SK-N-SH treated with all-trans-retinoic acid at 6 μM for 48 hours (cell line): ENCODE measurements around the gene ATG2A.

Experiments
- ATAC-seq: fragments of 200-7000 bp; cut with Tn5 transposase; 3 replicates; pipeline ENCODE4 v1.9.1; 2020; ENCODE audit warnings: mild to moderate bottlenecking, moderate library complexity
- ARNTL ChIP-seq: fragments of 450-650 bp; formaldehyde crosslinking; IDR thresholded peaks from 2 replicates; pipeline ENCODE4 v1.5.0; 2020; ENCODE audit warnings: low read depth, mild to moderate bottlenecking, moderate library complexity, borderline replicate concordance
- BACH2 ChIP-seq: fragments of 250-450 bp; sonication (Bioruptor Pico); IDR thresholded peaks from 2 replicates; pipeline ENCODE4 v1.9.0; 2021; ENCODE audit warnings: mild to moderate bottlenecking, borderline replicate concordance
- ESRRG ChIP-seq: fragments of 250-450 bp; sonication (Bioruptor Pico); IDR thresholded peaks from 2 replicates; pipeline ENCODE4 v1.6.1; 2021; ENCODE audit warnings: mild to moderate bottlenecking
- GLIS3 ChIP-seq: fragments of 250-450 bp; sonication (Bioruptor Pico); IDR thresholded peaks from 2 replicates; pipeline ENCODE4 v1.5.0; 2020; ENCODE audit warnings: mild to moderate bottlenecking, moderate library complexity
- ISL1 ChIP-seq: fragments of 250-450 bp; sonication (Bioruptor Pico); IDR thresholded peaks from 2 replicates; pipeline ENCODE4 v2.1.2; 2022; ENCODE audit warnings: mild to moderate bottlenecking, moderate library complexity
- OSR1 ChIP-seq: fragments of 250-450 bp; sonication (Bioruptor Pico); IDR thresholded peaks from 2 replicates; pipeline ENCODE4 v1.8.0; 2022; ENCODE audit warnings: moderate library complexity, mild to moderate bottlenecking, inconsistent platforms
- PATZ1 ChIP-seq: fragments of 250-450 bp; sonication (Bioruptor Pico); IDR thresholded peaks from 2 replicates; pipeline ENCODE4 v1.8.0; 2020; ENCODE audit warnings: mild to moderate bottlenecking, moderate library complexity, borderline replicate concordance
- SNAI2 ChIP-seq: fragments of 250-450 bp; sonication (Bioruptor Pico); IDR thresholded peaks from 2 replicates; pipeline ENCODE4 v1.5.0; 2020; ENCODE audit warnings: mild to moderate bottlenecking, moderate library complexity
- TSHZ2 ChIP-seq: fragments of 250-450 bp; sonication (Bioruptor Pico); IDR thresholded peaks from 2 replicates; pipeline ENCODE4 v1.5.0; 2020; ENCODE audit warnings: mild to moderate bottlenecking, moderate library complexity
- ZC3H10 ChIP-seq: fragments of 250-450 bp; sonication (Bioruptor Pico); IDR thresholded peaks from 2 replicates; pipeline ENCODE4 v1.5.1; 2021; ENCODE audit warnings: mild to moderate bottlenecking, moderate library complexity
- ZFP3 ChIP-seq: fragments of 250-450 bp; sonication (Bioruptor Pico); IDR thresholded peaks from 2 replicates; pipeline ENCODE4 v1.5.0; 2020; ENCODE audit warnings: mild to moderate bottlenecking, moderate library complexity
- ZFP30 ChIP-seq: fragments of 450-650 bp; formaldehyde crosslinking; IDR thresholded peaks from 2 replicates; pipeline ENCODE4 v1.5.0; 2022; ENCODE audit warnings: mild to moderate bottlenecking, moderate library complexity
- ZNF565 ChIP-seq: fragments of 450-650 bp; formaldehyde crosslinking; conservative IDR thresholded peaks from 2 replicates; pipeline ENCODE4 v1.5.0; 2020; ENCODE audit warnings: low read depth, mild to moderate bottlenecking, moderate library complexity
- ZNF8 ChIP-seq: fragments of 450-650 bp; formaldehyde crosslinking; IDR thresholded peaks from 2 replicates; pipeline ENCODE4 v1.5.0; 2020; ENCODE audit warnings: mild to moderate bottlenecking, moderate library complexity
- TF ChIP-seq, protein P1 (sequence below): fragments of 250-450 bp; sonication (Bioruptor Pico); IDR thresholded peaks from 2 replicates; pipeline ENCODE4 v1.8.0; 2021; ENCODE audit warnings: low read depth, mild to moderate bottlenecking, moderate library complexity, borderline replicate concordance
- TF ChIP-seq, protein P2 (sequence below): fragments of 250-450 bp; sonication (Bioruptor Pico); IDR thresholded peaks from 2 replicates; pipeline ENCODE4 v1.5.1; 2020; ENCODE audit warnings: low read depth, mild to moderate bottlenecking, moderate library complexity
- TF ChIP-seq, protein P3 (sequence below): fragments of 250-450 bp; sonication (Bioruptor Pico); IDR thresholded peaks from 2 replicates; pipeline ENCODE4 v1.5.1; 2021; ENCODE audit warnings: mild to moderate bottlenecking, moderate library complexity

ATG2A gene

DNA sequence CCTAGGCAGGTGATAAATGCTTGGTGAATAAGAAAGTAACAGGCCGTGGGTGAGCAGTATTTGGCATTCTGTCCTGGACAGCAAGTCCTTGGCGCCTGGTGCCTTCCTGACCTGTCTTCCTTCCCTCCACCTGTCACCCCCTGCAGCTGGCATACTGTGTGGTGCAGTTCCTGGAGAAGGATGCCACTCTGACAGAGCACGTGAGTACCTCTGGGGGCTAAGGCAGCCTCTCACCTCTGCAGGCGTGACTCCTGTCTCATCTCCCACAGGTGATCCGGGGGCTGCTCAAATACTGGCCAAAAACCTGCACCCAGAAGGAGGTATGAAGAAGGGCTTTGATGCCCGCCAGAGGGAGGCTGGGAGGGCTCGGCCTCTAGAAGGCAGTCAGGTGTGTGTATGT lies 14.3 kb upstream of the ATG2A start (continued):
- TF ChIP-seq, protein P1, sequence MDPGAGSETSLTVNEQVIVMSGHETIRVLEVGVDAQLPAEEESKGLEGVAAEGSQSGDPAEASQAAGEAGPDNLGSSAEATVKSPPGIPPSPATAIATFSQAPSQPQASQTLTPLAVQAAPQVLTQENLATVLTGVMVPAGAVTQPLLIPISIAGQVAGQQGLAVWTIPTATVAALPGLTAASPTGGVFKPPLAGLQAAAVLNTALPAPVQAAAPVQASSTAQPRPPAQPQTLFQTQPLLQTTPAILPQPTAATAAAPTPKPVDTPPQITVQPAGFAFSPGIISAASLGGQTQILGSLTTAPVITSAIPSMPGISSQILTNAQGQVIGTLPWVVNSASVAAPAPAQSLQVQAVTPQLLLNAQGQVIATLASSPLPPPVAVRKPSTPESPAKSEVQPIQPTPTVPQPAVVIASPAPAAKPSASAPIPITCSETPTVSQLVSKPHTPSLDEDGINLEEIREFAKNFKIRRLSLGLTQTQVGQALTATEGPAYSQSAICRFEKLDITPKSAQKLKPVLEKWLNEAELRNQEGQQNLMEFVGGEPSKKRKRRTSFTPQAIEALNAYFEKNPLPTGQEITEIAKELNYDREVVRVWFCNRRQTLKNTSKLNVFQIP (CRISPR knock-in tag) = no peak

- no peak for ATAC-seq
- no peak for TF ChIP-seq ISL1 (CRISPR knock-in tag)
- TF ChIP-seq TSHZ2 (CRISPR knock-in tag) = no peak
- TF ChIP-seq OSR1 = no peak
- TF ChIP-seq ARNTL (CRISPR knock-in tag) = no peak
- no peak for TF ChIP-seq ZFP30 (CRISPR knock-in tag)
- TF ChIP-seq ZNF8 (CRISPR knock-in tag) = no peak
- TF ChIP-seq, protein P1 (CRISPR knock-in tag) = no peak
- TF ChIP-seq ESRRG (CRISPR knock-in tag) = no peak
These were observed 13.3 kb upstream of the ATG2A start for GRCh38 chr11:64930340-64930739.

DNA sequence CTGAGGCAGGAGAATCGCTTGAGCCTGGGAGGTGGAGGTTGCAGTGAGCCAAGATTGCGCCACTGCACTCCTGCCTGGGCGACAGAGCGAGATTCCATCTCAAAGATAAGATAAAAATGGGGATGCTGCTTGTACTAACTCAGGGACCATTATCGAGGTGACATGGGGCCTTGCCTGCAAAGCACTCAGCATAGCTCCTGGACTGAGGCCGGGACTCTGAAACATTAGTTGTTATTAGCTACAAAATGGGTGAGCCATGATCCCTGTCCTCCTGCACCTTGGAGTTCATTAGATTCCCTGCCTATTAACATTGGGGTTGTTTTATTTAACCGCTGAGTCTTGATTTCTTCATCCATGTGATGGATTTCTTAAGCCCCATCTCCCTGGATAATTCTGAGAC lies 12.6 kb upstream of the ATG2A start:
- ATAC-seq = no peak
- TF ChIP-seq ZNF565 (CRISPR knock-in tag) (no peak), ZFP30 (CRISPR knock-in tag) (no peak), ZFP3 (CRISPR knock-in tag) (no peak), ESRRG (CRISPR knock-in tag) (no peak), GLIS3 (CRISPR knock-in tag) (no peak), SNAI2 (CRISPR knock-in tag) (no peak), ZC3H10 (no peak)
- TF ChIP-seq, protein P1 (CRISPR knock-in tag) = no peak
- TF ChIP-seq, protein P2, sequence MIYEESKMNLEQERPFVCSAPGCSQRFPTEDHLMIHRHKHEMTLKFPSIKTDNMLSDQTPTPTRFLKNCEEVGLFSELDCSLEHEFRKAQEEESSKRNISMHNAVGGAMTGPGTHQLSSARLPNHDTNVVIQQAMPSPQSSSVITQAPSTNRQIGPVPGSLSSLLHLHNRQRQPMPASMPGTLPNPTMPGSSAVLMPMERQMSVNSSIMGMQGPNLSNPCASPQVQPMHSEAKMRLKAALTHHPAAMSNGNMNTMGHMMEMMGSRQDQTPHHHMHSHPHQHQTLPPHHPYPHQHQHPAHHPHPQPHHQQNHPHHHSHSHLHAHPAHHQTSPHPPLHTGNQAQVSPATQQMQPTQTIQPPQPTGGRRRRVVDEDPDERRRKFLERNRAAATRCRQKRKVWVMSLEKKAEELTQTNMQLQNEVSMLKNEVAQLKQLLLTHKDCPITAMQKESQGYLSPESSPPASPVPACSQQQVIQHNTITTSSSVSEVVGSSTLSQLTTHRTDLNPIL = no peak

- ATAC-seq = no peak
These were observed 11.9 kb upstream of the ATG2A start for GRCh38 chr11:64928957-64929356.

More at GRCh38 chr11:64928957-64929356, 11.9 kb upstream of the ATG2A start:
- TF ChIP-seq ARNTL (CRISPR knock-in tag) = no peak
- no peak for TF ChIP-seq OSR1
- TF ChIP-seq, protein P3, sequence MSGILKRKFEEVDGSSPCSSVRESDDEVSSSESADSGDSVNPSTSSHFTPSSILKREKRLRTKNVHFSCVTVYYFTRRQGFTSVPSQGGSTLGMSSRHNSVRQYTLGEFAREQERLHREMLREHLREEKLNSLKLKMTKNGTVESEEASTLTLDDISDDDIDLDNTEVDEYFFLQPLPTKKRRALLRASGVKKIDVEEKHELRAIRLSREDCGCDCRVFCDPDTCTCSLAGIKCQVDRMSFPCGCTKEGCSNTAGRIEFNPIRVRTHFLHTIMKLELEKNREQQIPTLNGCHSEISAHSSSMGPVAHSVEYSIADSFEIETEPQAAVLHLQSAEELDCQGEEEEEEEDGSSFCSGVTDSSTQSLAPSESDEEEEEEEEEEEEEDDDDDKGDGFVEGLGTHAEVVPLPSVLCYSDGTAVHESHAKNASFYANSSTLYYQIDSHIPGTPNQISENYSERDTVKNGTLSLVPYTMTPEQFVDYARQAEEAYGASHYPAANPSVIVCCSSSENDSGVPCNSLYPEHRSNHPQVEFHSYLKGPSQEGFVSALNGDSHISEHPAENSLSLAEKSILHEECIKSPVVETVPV (CRISPR knock-in tag) = no peak
- TF ChIP-seq BACH2 (CRISPR knock-in tag) = no peak
- no peak for TF ChIP-seq PATZ1 (CRISPR knock-in tag)
